Measurements from ENCODE around the gene ST3GAL5. TPM values are rescaled to one million over a fixed set of nuclear protein-coding genes. Genes with fewer than 3 reads are reported as not detected.

ST3GAL5 gene
- total RNA-seq, 1 experiment from 2014 or later = 3.8 TPM

- no peaks in the 10 kb centered on the region for H3K9me2 ChIP-seq (replicated peaks; ENCODE audit: insufficient read depth, low read length)
- H3K27ac ChIP-seq (ENCODE audit: low read length) = no peak overlapping the region
- H3K79me2 ChIP-seq (ENCODE audit: low read length) = no peaks in the 10 kb centered on the region
- no peak overlapping the region for H3K9ac ChIP-seq (ENCODE audit: low read length)
- no peaks in the 10 kb centered on the region for H3K27me3 ChIP-seq (ENCODE audit: low read length)
- H3K4me1 ChIP-seq (ENCODE audit: low read length) = peaks cover 8% of the 10 kb centered on the region
- H3K9me3 ChIP-seq (ENCODE audit: low read length) = peaks cover 5% of the 10 kb centered on the region; the same call in 1 of the 2 replicates
- no peaks in the 10 kb centered on the region for H3K36me3 ChIP-seq (ENCODE audit: insufficient read depth, low read length)
- no peak overlapping the region for H3K4me2 ChIP-seq (ENCODE audit: low read depth, low read length, poor library complexity, severe bottlenecking)
- DNase-seq = no peak
- no peak overlapping the region for H3K4me3 ChIP-seq (ENCODE audit: low read length)
- H4K20me1 ChIP-seq (ENCODE audit: insufficient read depth, low read depth, low read length) = no peaks in the 10 kb centered on the region
- no peak overlapping the region for H2AFZ ChIP-seq (ENCODE audit: low read length)
Observed at GRCh38 chr2:85893428-85894258, 4.9 kb upstream of the ST3GAL5 start.

DNA sequence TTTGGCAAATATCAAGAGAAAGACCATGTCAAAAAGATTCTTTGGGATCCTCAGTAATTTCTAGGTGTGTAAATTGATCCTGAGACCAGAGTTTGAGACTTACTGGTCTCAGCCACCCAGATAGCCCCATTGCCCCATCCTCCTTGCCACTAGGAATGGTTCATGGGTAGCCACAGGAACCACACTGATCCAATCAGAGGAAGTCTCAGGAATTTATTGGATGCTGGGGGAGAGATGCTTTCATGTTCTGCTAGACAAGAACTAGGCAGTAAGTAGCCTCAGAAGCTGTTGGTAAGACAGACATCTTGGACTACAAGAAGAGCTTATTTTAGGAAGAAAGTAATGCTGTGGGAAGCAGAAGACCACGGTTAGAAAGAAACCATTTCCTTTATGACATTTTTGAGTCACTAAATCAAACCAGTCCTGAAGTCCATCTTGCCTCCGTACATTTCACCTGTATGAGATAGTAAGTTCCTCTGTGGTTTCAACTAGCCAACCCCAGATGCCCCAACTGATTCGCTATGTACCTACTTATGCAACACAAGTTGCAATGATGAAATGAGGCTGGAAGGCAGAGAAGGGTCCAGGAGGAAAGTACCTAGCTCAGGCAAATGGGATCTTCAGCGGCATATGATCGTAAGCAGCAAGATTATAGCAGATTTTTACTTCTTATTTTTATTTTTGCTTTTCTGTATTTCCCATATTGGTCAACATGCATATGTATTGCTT is 3.6 kb upstream of the ST3GAL5 start:
- no peaks in the 10 kb centered on the region for H3K9me2 ChIP-seq (replicated peaks; ENCODE audit: insufficient read depth, low read length)
- 0 out of 2 replicates have a peak, but pooled peaks cover 2% of the 10 kb centered on the region for H3K27me3 ChIP-seq (ENCODE audit: low read length)
- H3K9me3 ChIP-seq (ENCODE audit: low read length) = no peaks in the 10 kb centered on the region
- no peak overlapping the region for H3K27ac ChIP-seq (ENCODE audit: low read length)
- H3K4me3 ChIP-seq (ENCODE audit: low read length) = no peak overlapping the region
- no peak overlapping the region for H3K9ac ChIP-seq (ENCODE audit: low read length)
- DNase-seq = no peak
- no peaks in the 10 kb centered on the region for H3K36me3 ChIP-seq (ENCODE audit: insufficient read depth, low read length)
- peaks cover 20% of the 10 kb centered on the region for H3K4me1 ChIP-seq (ENCODE audit: low read length)
- H3K4me2 ChIP-seq (ENCODE audit: low read depth, low read length, poor library complexity, severe bottlenecking) = no peak overlapping the region
- H4K20me1 ChIP-seq (ENCODE audit: insufficient read depth, low read depth, low read length) = no peaks in the 10 kb centered on the region
- no peak overlapping the region for H2AFZ ChIP-seq (ENCODE audit: low read length)
- H3K79me2 ChIP-seq (ENCODE audit: low read length) = no peaks in the 10 kb centered on the region

DNA sequence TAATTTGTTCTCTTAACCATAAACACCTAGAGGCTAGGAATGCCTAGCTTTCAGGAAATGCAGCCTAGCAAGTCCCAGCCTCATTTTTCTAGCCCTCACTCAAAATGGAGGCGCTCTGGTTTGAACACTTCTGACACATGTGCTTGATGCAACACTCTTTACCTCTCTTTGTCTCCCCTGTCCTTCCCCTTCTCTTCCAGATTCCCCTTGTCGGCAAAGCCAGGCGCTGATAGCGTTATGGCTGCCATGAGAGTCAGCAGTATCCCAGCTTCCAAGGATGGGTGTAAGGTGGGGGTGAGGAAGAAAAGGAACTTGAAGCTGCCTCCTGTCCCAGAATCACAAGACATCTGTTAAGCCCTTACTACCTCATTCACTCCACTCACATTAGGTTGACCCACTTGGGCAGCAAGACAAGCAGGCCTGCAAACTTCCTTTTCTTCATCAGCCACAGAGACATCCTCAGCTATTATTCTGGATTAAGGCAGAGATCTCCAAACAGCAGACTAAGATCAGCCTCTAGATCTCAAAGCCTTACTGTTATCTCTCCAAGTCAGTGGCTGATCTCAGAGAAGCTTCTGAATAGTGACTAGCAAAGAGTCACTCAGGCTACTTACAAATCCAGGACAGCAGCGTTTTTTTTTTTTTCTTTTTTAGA is 1.9 kb upstream of the ST3GAL5 start:
- no peaks in the 10 kb centered on the region for H4K20me1 ChIP-seq (ENCODE audit: insufficient read depth, low read depth, low read length)
- H3K79me2 ChIP-seq (ENCODE audit: low read length) = no peaks in the 10 kb centered on the region
- H3K4me1 ChIP-seq (ENCODE audit: low read length) = peaks cover 21% of the 10 kb centered on the region
- no peak overlapping the region for H3K4me3 ChIP-seq (ENCODE audit: low read length)
- peak overlapping the region; percentile 27; the same call in 1 of the 2 replicates for H2AFZ ChIP-seq (ENCODE audit: low read length)
- 0 out of 2 replicates have a peak, but pooled peaks cover 2% of the 10 kb centered on the region for H3K27me3 ChIP-seq (ENCODE audit: low read length)
- no peak overlapping the region for H3K9ac ChIP-seq (ENCODE audit: low read length)
- no peaks in the 10 kb centered on the region for H3K9me2 ChIP-seq (replicated peaks; ENCODE audit: insufficient read depth, low read length)
- H3K4me2 ChIP-seq (ENCODE audit: low read depth, low read length, poor library complexity, severe bottlenecking) = no peak overlapping the region
- no peaks in the 10 kb centered on the region for H3K36me3 ChIP-seq (ENCODE audit: insufficient read depth, low read length)
- no peak overlapping the region for H3K27ac ChIP-seq (ENCODE audit: low read length)
- H3K9me3 ChIP-seq (ENCODE audit: low read length) = no peaks in the 10 kb centered on the region
- DNase-seq = no peak

- Histone ChIP-seq H2AFZ (ENCODE audit: low read length) (peak overlapping the region; percentile 99), H3K9me2 (replicated peaks; ENCODE audit: insufficient read depth, low read length) (no peaks in the 10 kb centered on the region), H3K4me3 (ENCODE audit: low read length) (peak overlapping the region; percentile 64), H3K27ac (ENCODE audit: low read length) (no peak overlapping the region), H3K79me2 (ENCODE audit: low read length) (no peaks in the 10 kb centered on the region), H3K9me3 (ENCODE audit: low read length) (no peaks in the 10 kb centered on the region), H3K9ac (ENCODE audit: low read length) (peak overlapping the region; percentile 59), H4K20me1 (ENCODE audit: insufficient read depth, low read depth, low read length) (no peaks in the 10 kb centered on the region), H3K4me1 (ENCODE audit: low read length) (peaks cover 21% of the 10 kb centered on the region), H3K36me3 (ENCODE audit: insufficient read depth, low read length) (no peaks in the 10 kb centered on the region), H3K27me3 (ENCODE audit: low read length) (0 out of 2 replicates have a peak, but pooled peaks cover 2% of the 10 kb centered on the region), H3K4me2 (ENCODE audit: low read depth, low read length, poor library complexity, severe bottlenecking) (peak overlapping the region; percentile 71)
- no peak for DNase-seq
Observed at GRCh38 chr2:85889627-85890281, 964 bp upstream of the ST3GAL5 start.

DNA sequence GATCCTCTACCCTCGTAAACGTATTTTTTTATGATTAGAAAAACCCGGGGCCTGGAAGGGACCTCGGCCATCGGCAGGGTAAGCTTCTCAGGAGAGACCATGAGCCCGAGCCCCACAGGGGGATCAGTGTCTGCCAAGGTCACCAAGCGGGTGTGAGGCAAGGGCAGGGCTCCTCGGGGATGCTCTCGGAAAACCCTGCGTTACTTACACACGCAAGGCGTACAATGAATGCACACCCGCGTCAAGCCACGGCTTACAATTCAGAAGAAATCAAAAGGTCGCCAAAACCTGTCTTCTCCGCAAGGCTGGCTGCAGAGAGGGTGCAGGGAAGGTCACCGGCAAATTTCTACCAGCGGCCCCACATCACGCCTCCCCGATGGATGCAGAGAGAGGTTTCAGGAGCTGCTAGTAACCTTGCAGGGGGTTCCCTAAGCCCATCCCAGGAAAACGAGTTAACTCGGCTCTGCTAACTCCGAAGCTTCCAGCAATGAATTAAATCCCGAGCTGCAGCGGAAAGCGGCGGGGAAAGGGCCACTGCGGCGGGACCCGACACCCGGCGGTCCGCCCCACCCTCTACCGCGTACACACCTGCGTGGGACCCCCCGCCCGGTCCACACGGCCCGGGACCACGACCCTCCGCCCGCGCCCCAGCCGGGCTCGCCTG is 638 bp downstream of the ST3GAL5 start:
- Histone ChIP-seq H3K27ac (ENCODE audit: low read length) (no peak overlapping the region), H3K36me3 (ENCODE audit: insufficient read depth, low read length) (no peaks in the 10 kb centered on the region), H4K20me1 (ENCODE audit: insufficient read depth, low read depth, low read length) (no peaks in the 10 kb centered on the region), H3K4me1 (ENCODE audit: low read length) (peaks cover 21% of the 10 kb centered on the region), H3K4me3 (ENCODE audit: low read length) (peak overlapping the region; percentile 64), H3K9me3 (ENCODE audit: low read length) (no peaks in the 10 kb centered on the region; the same call in 1 of the 2 replicates), H3K27me3 (ENCODE audit: low read length) (0 out of 2 replicates have a peak, but pooled peaks cover 2% of the 10 kb centered on the region), H3K4me2 (ENCODE audit: low read depth, low read length, poor library complexity, severe bottlenecking) (peak overlapping the region; percentile 71), H3K9me2 (replicated peaks; ENCODE audit: insufficient read depth, low read length) (no peaks in the 10 kb centered on the region), H3K9ac (ENCODE audit: low read length) (peak overlapping the region; percentile 59), H3K79me2 (ENCODE audit: low read length) (no peaks in the 10 kb centered on the region), H2AFZ (ENCODE audit: low read length) (peak overlapping the region; percentile 13; the same call in 1 of the 2 replicates)
- peak; percentile 54 for DNase-seq

DNA sequence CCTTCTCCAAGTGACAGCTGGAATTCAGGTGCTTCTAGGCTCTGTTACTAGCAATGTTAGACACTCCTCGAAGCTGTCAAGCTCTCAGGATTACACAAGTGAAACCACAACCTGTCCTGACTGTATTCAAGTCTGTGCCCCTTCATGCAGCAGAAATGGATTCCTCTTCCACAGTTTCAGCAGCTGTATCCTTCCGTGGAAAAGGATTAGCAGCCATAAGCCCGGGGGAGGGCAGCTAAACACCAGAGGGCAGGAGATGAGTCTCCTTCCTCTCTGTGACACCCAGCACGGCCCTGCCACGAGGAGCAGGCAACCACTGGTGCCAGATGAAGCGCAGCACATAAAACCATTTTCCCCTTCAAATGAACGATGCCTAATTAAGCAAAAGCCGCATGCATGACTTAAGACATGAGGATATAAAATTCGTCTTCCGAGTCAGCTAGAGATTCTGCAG is 1.2 kb downstream of the ST3GAL5 start:
- Histone ChIP-seq H3K9ac (ENCODE audit: low read length) (peak overlapping the region; percentile 59), H3K4me3 (ENCODE audit: low read length) (peak overlapping the region; percentile 64), H3K79me2 (ENCODE audit: low read length) (no peaks in the 10 kb centered on the region)

GRCh38 chr2:85886590-85886989 is 2.2 kb downstream of the ST3GAL5 start:
- Histone ChIP-seq H3K27me3 (ENCODE audit: low read length) (0 out of 2 replicates have a peak, but pooled peaks cover 2% of the 10 kb centered on the region), H3K27ac (ENCODE audit: low read length) (no peak overlapping the region), H3K9ac (ENCODE audit: low read length) (no peak overlapping the region), H3K4me1 (ENCODE audit: low read length) (peaks cover 21% of the 10 kb centered on the region), H3K4me2 (ENCODE audit: low read depth, low read length, poor library complexity, severe bottlenecking) (no peak overlapping the region), H3K79me2 (ENCODE audit: low read length) (no peaks in the 10 kb centered on the region), H2AFZ (ENCODE audit: low read length) (no peak overlapping the region), H4K20me1 (ENCODE audit: insufficient read depth, low read depth, low read length) (no peaks in the 10 kb centered on the region), H3K9me2 (replicated peaks; ENCODE audit: insufficient read depth, low read length) (no peaks in the 10 kb centered on the region), H3K4me3 (ENCODE audit: low read length) (no peak overlapping the region), H3K9me3 (ENCODE audit: low read length) (peaks cover 4% of the 10 kb centered on the region; the same call in 1 of the 2 replicates), H3K36me3 (ENCODE audit: insufficient read depth, low read length) (no peaks in the 10 kb centered on the region)
- no peak for DNase-seq

More for the DNA sequence above, 1.2 kb downstream of the ST3GAL5 start:
- Histone ChIP-seq H3K27me3 (ENCODE audit: low read length) (0 out of 2 replicates have a peak, but pooled peaks cover 2% of the 10 kb centered on the region), H3K9me3 (ENCODE audit: low read length) (no peaks in the 10 kb centered on the region; the same call in 1 of the 2 replicates), H3K36me3 (ENCODE audit: insufficient read depth, low read length) (no peaks in the 10 kb centered on the region), H3K27ac (ENCODE audit: low read length) (no peak overlapping the region), H4K20me1 (ENCODE audit: insufficient read depth, low read depth, low read length) (no peaks in the 10 kb centered on the region), H3K4me1 (ENCODE audit: low read length) (peaks cover 21% of the 10 kb centered on the region), H3K4me2 (ENCODE audit: low read depth, low read length, poor library complexity, severe bottlenecking) (peak overlapping the region; percentile 71), H3K9me2 (replicated peaks; ENCODE audit: insufficient read depth, low read length) (no peaks in the 10 kb centered on the region), H2AFZ (ENCODE audit: low read length) (peak overlapping the region; percentile 13; the same call in 1 of the 2 replicates)
- peak; percentile 66 for DNase-seq

Measured in Karpas-422 (cell line).